ENCODE measurements around the gene ACOT11.

GRCh38 chr1:54580856-54581550 is 33.0 kb downstream of the ACOT11 start:
- TF ChIP-seq ATF2 (tag by site-specific recombination; IDR thresholded peaks at IDR 0.05; ENCODE audit: low read depth) (no peak), ZNF175 (tag by site-specific recombination; IDR thresholded peaks at IDR 0.05) (no peak), ZNF335 (tag by site-specific recombination; conservative IDR thresholded peaks at IDR 0.05) (no peak), PATZ1 (tag by site-specific recombination; IDR thresholded peaks at IDR 0.05) (no peak), ZBTB20 (tag by site-specific recombination; IDR thresholded peaks at IDR 0.05) (no peak), ZNF121 (tag by site-specific recombination; IDR thresholded peaks at IDR 0.05) (no peak), TCF7L2 (IDR thresholded peaks at IDR 0.05; ENCODE audit: borderline replicate concordance, low read depth, low read length) (no peak)
- TF ChIP-seq, protein P1, sequence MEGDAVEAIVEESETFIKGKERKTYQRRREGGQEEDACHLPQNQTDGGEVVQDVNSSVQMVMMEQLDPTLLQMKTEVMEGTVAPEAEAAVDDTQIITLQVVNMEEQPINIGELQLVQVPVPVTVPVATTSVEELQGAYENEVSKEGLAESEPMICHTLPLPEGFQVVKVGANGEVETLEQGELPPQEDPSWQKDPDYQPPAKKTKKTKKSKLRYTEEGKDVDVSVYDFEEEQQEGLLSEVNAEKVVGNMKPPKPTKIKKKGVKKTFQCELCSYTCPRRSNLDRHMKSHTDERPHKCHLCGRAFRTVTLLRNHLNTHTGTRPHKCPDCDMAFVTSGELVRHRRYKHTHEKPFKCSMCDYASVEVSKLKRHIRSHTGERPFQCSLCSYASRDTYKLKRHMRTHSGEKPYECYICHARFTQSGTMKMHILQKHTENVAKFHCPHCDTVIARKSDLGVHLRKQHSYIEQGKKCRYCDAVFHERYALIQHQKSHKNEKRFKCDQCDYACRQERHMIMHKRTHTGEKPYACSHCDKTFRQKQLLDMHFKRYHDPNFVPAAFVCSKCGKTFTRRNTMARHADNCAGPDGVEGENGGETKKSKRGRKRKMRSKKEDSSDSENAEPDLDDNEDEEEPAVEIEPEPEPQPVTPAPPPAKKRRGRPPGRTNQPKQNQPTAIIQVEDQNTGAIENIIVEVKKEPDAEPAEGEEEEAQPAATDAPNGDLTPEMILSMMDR (tag by site-specific recombination; IDR thresholded peaks at IDR 0.05) = no peak
